Stimulated activated CD8-positive, alpha-beta memory T cell treated with anti-CD3 and anti-CD28 coated beads, Interleukin-7, amount 100 ng/mL, for 48 hours (primary cell): ENCODE measurements around the gene AHDC1.
A peak's percentile ranks its signal among the peaks of the same experiment; 100 is the strongest.

Experiments used
- DNase-seq, 2 donors: peaks; one replicate each; pipeline ENCODE4 v3.0.0-alpha.2; 2020; ENCODE audit warnings: low read depth in 1 of 2; ENCODE audit errors: extremely low read depth in 1 of 2

Gene AHDC1

DNA sequence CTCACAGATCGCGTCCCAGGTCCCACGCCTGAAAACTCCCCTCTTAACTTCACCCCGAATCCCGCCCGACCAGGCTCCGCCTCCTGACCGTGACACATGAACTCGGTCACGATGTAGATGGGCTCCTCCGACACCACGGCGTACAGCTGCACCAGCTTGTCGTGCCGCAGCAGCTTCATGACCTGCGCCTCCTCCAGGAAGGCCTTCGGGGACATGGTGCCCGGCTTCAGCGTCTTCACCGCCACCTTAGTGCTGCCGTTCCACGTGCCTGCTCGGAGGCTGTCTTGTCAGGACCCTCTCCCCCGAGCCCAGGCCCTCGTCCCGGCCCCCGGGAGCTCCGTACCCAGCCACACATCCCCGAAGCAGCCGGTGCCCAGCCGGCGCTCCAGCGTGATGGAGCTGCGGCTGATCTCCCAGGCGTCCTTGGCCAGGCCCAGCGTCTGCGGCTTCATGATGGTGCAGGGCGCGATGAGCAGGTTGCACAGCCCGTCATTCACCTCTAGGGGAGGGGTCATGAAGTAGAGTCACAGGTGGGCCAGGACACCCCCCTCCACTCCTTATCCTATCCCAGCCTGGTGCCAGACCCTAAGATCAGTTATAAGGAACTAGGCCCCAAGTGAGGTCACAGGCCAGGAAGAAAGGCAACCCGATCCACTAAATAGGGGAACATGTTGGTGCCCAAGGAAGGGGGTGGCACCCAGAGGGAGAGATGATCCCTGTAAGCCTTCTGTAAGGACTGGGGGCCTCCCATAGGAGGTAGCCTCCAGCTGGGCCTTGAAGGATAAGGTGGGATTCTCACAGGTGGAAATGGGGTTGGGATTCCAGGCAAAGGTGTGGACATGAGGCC, 11.6 kb upstream of the AHDC1 start:
- DNase-seq = no peak

DNA sequence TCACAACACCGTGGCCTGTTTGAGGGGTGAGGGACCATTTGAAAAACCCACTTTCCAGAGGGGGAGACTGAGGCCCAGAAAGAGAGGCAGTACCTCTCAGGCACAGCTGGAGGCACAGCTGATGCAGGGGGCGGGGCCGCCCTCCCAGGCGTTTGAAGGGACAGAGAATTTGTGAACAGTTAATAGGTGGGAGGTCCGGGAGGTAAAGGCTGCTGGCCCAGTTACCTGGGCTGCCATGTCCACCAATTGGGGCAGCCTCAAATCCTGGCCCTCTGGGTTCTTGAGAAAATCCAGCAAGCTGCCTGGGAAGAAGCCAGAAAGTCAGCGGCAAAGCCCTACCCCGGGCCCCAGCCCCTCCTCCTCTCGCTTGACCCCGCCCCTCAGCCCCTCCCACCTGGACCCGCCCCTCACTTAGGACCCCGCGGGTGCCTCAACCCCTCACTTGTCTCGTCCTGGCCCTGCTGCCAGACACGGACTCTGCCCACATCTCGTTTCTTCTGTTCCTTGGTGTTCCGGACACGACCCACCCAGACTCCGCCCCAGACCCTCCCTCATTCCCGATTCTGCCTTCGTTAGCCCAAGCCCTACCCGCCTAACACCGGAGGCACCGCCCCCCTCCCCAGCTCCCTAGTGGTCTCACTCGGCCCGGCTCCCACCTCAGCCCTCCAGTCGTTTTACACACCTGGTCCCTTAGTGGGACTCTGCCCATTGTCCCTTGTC, 10.8 kb upstream of the AHDC1 start:
- DNase-seq = no peak

DNA sequence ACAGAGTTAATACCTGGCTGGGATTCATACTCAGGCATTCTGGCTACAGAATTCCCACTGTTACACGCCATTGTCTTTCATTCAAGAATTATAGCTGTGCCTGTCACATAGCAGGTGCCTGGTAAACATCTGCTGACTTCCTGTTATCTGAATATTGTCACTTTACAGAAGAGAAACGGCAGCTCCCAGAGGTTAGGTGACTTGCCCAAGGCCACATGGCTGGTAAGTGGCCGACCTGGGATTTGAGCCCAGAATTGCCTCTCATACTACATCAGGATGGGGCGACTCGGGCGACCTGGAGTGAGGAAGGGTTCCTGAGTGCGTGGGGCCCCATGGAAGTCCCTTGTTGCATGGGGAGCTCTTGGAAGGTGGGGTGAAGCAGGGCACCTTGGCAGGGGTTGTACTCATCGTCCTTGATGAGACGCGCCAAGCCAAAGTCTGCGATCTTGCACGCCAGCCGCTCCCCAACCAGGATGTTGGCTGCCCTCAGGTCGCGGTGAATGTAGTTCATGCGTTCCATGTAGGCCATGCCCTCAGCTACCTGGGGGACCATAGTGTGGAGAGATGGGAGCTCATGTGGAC, 10.2 kb upstream of the AHDC1 start:
- no peak for DNase-seq

DNA sequence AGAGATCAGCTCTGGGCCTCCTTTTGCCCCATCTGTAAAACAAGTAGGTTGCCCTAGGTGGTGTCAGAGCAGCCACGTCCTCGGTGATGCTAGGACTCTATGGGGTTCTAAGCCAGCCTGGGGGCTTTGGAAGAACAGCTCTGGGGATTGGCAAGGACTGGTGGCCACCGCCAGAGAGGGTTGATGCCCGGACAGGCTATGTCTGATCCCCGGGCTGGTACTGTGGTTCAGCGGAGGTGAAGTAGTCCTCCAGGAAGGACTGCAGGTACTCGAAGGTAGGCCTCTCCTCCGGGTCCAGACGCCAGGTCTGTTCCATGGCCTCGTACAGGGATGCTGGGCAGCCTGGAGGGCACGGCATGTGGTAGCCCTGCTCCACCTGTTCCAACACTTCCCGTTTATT, 8.8 kb upstream of the AHDC1 start:
- no peak for DNase-seq

DNA sequence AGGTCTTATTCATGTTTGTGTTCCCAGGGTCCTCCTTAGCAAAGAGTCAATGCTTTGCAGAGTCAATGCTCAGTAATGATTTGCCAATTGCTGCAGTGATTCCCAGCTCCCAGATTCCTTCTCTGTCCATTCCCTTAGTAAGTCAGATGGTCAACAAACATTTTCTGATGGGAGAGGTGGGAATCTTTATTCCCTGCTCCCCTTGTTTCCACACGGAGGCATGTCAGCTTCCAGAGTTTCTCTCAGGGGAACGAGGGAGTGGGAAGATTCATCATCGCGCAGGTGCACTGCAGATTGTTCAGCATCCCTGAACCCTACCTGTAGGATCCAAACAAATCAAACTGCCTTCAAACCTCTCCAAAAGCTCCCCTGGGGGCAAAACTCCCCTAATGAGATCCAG, 7.5 kb upstream of the AHDC1 start:
- no peak for DNase-seq

DNA sequence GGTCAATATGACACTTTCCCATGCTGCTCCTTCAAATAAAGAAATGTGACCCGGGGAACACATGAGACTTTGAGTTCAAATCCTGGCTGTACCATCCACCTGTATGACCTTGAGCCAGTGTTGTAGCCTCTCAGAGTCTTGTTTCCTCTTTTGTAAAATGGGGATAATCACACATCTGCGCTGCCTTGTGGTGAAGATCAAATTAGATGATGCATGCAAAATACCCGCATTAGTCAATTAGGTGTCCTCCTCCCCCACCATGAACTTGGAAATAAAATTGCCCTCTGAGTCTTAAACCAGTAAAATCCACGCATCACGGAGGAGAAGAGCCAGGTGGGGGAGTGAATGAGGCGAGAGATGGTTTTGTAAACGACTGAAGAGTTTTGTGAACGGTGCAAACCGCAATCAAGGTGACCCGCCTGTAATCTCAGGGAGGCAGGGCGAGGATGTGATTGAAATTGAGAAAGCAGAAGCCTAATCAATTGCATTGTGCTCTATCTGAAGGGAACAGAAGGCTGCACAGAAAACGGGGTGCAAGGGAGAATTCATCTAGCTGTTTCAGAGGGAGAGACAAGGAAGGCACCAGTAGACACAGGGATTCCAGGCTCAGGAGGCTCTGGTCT, 5.8 kb upstream of the AHDC1 start:
- no peak for DNase-seq

DNA sequence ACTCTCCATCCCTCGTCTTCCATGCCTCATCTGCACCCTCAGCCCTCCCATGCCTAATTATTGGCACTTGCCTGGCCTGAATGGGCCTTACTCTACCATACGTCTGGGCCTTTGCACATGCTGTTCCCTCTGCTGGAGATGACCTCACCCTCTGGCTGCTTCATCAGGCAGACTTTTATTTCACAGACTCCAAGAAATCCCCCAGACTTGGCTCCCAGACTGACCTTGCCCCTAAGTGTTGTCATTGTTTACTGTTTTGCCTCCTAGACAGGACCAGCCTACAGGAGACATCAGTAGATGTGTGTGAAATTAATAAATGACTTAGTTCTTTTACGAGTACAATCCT, 5.2 kb upstream of the AHDC1 start:
- DNase-seq = no peak

DNA sequence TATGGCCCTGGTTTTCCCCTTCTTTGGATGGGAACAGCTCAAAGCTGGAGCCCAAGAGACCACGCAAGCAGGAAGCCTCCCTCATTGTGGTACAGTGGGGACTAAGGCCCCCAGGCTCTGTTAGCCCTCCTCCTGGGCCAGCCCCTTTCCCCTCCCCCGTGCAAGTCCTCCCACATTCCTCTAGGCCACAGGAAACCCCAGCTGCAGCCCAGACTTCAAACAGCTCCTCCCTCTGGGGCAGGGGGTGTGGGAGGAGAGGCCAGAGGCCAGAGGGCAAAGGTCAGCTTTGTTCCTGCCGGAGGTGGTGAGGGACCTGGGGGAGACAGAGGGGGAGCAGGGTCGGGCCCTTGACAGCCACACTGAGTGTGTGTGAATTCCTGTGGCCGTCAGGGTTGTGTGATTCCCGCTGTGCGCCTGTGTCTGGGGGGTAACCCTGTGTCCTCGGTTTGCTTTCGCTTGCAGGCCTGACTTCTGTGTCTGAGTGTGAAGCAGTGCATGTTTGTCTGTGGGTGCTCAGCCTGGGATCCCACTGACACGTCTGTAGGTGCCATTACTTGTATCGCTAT, 3.4 kb upstream of the AHDC1 start:
- no peak for DNase-seq

DNA sequence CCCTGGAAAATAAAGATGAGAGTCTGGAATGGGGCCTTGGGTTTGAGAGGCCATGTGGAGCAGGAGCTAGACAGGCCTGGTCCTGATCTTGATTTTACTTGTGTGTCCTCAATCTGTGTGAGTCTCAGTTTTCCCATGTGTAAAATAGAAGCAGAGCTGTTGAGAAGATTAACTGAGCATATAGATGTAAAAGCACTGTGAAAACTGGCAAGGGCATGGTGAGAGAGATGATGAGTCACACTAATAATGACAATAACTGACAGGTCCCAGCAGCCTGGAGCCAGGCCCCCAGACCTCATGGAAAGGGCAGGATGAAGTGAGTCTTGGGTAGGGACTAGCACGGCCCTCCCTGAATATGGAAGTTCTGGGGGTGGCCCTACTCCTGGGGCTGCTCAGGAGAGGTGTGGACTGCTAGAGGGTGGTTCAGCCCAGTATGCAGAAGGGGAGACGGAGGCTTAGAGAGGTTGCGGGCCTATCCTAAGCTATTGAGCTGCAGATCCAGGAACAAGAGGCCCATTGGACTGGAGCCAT, 2.8 kb upstream of the AHDC1 start:
- DNase-seq = no peak

DNA sequence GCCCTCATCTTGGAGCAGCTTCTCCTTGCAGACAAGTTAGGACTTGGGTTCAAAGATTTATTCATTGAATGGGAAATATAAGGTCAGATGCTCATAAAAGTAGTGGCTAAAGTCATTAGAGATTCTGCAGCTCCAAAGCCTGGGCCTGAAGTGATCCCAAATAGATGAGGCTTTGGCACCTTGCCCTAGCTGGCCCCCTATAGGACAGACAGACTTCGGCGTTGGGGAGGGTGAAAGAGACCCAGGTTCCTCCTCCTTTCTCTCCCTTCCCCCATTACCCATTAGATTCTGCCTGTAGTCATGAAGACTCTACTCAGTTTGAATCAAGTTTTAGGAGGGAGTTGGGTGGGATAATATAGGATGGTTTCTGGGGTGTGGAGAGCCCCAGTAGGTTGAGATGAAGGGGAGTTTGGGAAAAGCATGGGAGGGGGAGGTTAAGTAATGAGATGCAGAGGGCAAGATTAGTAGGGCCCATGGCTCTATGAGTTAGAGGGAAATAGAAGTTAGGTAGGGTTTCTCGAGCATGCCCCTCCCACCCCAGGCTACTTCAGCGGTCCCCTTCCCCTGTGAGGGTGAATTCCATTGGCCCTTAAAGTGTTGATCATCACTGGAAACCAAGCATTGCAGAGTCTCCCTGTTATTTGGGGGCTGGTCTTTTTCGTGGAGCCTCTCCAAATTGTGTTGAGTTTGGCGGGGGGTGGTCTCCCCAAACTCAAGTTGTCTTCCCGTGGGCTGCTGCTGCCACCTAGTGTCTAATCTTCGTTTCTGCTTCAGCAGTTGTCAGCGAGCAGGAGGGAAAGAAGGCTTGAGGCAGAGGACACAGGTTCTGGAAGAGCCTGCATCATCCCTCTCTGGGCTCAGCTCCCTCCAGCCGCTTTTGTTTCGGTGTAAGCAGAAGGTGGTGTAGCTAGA, 2.1 kb upstream of the AHDC1 start:
- peak in 1 of 2 donors; percentile 36 for DNase-seq

DNA sequence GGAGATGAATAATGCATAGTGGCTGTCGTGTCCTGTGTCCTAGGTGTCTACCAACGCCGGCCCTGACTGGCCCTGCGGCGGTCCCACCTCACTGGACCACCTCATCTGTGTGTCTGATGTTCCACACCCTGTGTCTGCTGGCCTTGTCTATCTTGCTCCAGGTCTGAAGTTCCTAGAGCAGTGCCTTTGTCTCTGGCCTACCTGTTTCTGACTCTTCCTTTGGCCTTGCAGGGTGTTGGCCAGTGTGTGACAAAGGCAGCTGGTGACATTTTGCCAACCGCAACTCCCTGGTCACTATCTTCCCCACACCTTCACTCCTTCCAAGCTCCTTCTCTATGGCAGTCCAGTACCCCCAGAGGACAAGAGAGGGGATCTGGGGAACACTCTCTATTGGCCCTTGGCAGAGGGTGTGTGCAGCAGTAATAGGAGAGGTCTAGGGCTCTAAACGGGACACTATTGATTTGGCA, 1.4 kb upstream of the AHDC1 start:
- no peak for DNase-seq

DNA sequence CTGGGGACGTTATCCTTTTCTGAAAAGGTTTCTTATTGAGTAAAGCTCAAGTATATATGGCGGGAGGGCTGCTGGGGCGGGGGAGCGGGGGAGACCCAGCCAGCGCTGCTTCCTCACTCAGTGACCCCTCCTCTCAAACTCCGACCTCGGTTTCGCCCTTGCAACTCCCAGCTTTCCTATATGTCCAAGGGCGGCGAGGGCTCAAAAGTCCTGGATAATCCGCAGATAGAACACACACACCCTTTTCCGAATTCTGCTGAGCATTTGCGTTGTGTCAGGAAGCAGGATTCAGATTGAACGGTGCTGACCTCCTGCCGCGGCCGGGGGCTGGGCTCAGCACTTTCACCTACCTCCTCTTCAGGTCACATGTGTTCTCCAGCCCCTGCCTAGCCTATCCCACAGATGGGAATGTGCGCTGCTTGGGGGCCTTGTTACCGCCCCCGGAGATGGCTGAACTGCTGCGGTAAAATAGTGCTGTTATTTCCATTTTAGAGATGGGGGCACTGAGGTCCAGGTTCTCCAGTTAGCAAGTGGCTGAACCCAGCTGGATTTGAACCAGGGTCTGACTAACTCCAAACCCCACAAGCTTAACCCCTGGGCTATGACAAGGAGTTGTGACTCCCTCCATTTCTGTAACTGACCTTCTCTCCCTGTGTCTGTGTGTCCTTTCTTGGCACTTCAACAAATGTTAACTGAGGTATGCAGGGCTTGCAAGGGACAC, 795 bp upstream of the AHDC1 start:
- no peak for DNase-seq

DNA sequence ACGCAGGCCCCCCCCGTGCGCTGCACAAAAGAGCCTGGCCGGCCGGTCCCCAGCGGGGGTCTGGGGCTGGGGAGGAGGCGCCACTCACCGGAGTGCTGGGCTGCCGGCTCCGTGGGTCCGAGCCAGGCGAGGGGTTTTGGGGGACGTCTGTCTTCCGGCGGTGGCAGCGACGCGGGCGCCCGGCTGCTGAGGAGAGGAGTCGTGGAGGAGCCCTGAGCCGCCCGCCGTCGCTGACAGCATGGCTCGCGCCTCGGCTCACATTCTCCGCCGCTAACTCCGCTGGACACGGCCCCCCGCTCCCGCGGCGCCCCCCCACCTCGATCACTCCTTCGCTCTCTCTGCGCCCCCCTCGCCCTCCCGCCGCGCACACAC, 649 bp downstream of the AHDC1 start:
- no peak for DNase-seq

DNA sequence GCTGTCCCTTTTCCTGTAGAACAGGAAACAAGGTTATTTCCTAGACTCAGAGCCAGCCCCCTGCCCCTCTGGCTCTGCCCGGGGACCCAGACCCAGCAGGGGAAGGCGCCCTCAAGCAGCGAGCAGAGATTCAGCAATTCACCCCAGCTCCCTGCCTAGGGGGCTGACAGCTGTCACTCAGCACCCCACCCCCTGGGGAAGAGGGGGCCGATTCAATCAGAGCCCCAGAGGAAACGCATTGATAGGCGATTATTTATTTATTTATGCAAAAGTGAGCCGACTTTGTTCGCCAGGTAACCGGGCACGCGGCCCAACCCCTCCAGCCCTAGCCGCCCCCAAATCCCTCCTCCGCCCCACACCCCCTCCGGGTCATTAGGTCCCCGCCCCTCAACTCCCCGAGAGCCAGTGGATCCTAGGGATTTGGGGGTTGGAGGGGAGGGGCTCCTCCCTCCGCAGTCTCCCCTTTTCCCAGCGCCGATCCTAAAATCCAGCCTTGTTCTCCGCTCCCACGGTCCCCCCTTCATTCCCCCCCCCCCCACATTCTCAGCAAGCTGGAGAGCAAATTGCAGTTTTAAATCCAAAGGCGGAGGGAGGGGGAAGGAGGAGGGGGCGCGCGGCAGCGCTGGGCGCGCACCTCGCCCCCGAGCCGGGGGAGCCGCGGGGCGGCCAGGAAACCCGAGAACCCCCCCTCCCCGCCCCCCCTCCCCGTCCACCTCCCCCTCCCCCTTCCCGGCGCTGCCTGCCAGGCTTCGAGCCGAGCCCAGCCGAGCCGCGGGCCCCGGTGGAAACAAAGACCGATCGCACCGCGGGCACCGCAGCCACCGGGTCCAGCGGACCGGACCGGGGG, 1.3 kb downstream of the AHDC1 start:
- no peak for DNase-seq

DNA sequence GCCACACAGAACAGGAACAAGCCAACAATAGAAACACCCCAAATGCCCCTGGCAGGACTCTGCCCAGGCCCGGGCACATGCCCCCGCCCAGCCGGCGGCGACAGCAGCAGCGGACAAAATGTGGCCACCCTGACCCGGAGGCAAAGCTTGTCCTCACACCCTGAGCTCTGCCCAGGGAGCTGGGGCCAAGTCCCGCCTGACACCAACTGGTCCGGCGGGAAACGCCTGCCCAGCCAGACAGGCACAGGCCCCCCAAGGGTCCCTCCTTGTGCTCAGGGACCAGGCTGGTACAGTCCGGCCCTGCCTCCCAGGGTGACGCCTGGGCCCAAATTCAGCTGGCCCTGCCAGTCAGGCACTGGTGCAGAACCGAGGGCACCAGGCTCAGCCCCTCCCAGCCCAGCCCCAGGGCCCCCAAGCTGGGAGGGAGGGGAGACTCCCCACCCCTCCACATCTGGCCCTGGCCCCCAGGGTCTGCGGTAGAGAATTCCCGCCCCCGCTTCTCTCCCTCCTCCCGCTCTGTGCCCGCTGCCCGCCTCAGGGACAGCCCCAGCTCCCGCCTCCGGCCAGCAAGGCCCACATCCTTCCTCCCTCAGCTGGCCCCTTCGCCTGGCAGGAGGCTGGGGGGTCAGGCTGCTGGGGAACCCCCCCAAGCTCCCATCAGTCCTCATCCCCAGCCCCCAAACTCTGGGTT, 2.0 kb downstream of the AHDC1 start:
- no peak for DNase-seq

DNA sequence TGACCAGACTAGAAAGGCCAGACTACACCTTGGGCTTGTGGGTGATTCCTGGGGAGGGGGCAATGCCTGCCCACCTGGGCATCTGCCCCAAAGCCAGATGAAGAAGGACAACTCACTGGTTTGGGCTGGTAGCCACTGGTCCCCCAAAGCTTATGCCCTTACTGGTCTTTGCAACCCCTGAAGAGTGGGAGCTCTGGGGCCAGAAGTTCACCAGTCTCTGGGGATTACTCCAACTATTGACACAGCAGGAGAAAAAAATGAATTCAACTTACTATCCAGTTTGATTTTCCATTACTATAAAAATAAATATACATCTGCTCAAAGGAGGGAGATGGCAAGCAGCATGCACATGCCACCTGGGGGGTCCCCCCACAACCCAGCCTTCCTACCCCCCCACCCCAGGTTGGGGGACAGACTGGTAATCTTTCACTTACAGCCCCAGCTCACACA, 2.6 kb downstream of the AHDC1 start:
- DNase-seq = no peak

DNA sequence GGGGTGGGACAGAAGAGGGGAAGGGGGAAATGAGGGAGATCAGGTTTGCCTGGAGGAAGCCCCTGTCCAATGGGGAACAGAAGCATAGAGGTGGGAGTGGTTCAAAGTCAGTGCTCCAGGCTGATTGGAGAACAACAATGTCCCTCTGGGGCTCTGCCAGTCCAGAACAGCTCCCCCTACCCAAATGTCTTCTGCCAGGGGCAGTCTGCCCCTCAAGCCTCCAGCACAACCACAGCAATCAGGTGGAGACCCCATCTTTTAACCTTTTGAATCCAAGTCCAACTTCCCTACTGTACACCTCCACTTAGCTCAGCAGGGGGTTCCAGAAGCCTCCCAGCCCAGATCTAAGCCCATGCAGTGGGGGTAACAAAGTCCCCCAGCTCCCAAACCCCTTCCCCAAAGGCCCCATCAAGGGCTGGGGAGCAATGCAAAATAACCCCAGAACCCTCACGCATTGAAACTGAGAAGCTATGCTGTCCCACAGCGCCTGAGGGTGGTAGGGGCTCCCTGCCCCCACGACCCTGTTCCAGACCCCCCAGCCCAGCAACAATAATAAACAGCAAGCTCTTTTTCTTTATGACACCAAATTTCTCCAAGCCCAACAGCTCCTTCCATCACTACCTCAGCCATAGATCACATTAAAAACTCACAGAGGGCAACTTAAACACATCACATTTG, 3.3 kb downstream of the AHDC1 start:
- no peak for DNase-seq
